Measurements from ENCODE around the gene MMP3. TPM values are rescaled to one million over a fixed set of nuclear protein-coding genes. Genes with fewer than 3 reads are reported as not detected.

The MMP3 gene
- total RNA-seq, 1 experiment from 2014 or later, result 0.05 TPM

DNA sequence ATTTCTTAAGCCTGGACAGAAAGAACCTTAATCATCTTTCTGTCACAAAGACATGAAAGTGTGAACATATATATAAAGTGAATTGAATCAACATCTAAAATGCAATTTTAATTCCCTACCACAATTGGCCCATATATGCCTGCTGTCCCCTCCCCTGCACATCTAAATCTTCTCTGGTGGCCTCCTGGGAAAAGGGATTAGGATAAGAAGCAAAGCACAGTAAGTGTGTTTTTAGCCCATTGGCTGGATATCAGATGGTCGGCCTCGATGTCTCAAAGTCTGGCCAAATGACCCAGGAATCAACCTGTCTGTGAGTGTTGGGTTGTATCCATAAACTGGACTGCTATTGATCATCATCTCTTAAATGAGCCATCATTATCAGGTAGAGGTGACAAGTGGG lies 5.8 kb downstream of the MMP3 start:
- no peak for DNase-seq (ENCODE audit: low read depth, low spot score)
- in situ Hi-C loops (cut with HindIII; ENCODE audit: low pct_unique_long_range_greater_than_20kb, low sequenced_read_pairs), result no loop called here

DNA sequence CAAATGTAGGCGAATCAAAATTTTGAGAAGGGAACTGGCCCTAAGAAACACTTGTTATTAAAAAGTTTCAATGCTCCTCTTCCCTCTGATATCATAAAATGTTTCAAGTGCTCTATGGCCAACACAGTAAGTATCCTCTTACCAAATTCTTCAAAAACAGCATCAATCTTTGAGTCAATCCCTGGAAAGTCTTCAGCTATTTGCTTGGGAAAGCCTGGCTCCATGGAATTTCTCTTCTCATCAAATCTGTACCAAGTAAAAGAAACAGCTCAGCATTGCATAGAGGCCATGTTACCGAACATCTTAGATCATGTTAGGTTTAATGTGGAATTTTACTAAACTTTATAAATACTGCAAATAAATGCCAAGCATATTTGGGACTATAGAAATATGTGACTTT lies 6.3 kb downstream of the MMP3 start:
- DNase-seq (ENCODE audit: low read depth, low spot score), result no peak
- in situ Hi-C loops (cut with HindIII; ENCODE audit: low pct_unique_long_range_greater_than_20kb, low sequenced_read_pairs), result no loop called here

DNA sequence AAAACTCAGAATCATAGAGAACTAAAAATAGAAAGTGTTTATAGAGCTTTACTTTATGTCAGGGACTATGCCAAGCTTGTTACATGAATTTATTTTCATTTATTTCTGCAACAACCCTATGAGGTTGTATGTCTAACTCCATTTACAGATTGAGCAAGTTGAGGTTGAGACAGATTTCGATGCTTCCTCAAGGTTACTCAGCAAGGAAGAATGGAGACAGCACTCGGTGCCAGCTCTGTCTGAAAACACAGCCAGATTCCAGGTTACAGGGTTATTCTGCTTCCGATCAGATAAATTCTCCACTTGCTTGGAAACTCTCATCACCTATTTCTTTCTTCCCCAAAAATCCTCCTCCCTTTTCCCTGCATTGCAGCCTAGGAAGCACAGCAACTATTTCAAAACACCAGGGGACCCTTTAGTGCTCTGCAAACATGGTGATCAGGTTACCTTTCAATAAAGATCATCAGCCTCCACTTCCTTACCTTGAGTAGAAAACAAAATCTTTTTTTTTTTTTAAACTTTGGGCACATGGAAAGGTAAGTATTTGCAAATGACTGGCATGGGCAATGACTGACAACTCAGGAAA lies 7.0 kb downstream of the MMP3 start:
- in situ Hi-C loops (cut with HindIII; ENCODE audit: low pct_unique_long_range_greater_than_20kb, low sequenced_read_pairs), result no loop called here

DNA sequence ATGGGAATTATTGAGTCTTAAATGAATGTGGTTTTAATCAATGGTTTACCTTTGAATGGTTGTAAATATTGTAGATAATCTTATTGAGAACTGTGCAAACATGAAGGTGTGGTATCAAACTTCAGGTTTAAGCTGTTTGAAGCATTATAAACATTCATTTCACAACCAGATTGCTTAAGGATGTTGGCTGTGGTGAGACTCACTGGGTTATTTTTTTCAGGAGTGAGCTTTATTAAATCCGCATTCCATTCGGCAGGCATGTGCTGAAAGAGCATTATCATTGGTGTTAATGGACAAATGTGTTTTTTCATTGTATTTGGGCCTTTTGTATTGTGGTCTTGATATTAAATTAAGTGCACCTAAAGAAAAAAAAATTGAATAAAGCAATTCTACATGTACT lies 9.7 kb downstream of the MMP3 start:
- DNase-seq (ENCODE audit: low read depth, low spot score), result no peak
- in situ Hi-C loops (cut with HindIII; ENCODE audit: low pct_unique_long_range_greater_than_20kb, low sequenced_read_pairs), result no loop called here

More for the DNA sequence above, 7.0 kb downstream of the MMP3 start:
- no peak for DNase-seq (ENCODE audit: low read depth, low spot score)

DNA sequence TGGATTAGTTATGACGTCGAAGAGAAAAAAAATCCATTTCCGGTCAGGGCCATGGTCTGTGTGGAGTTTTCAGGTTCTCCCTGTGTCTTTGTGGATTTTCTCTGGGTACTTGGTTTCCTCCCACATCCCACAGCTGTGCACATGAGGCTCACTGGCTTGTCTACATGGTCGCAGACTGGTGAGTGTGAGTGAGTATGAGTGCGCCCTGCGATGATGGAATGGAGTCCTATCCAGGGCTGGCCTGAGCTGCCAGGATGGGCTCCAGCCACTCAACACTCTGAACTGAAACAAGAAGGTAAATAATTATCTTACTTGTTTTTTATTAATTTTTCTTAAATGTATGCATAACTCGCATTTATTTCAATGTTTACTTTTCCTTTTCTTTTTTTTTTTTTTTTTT lies 10.8 kb downstream of the MMP3 start:
- DNase-seq (ENCODE audit: low read depth, low spot score), result no peak
- in situ Hi-C loops (cut with HindIII; ENCODE audit: low pct_unique_long_range_greater_than_20kb, low sequenced_read_pairs), result no loop called here

DNA sequence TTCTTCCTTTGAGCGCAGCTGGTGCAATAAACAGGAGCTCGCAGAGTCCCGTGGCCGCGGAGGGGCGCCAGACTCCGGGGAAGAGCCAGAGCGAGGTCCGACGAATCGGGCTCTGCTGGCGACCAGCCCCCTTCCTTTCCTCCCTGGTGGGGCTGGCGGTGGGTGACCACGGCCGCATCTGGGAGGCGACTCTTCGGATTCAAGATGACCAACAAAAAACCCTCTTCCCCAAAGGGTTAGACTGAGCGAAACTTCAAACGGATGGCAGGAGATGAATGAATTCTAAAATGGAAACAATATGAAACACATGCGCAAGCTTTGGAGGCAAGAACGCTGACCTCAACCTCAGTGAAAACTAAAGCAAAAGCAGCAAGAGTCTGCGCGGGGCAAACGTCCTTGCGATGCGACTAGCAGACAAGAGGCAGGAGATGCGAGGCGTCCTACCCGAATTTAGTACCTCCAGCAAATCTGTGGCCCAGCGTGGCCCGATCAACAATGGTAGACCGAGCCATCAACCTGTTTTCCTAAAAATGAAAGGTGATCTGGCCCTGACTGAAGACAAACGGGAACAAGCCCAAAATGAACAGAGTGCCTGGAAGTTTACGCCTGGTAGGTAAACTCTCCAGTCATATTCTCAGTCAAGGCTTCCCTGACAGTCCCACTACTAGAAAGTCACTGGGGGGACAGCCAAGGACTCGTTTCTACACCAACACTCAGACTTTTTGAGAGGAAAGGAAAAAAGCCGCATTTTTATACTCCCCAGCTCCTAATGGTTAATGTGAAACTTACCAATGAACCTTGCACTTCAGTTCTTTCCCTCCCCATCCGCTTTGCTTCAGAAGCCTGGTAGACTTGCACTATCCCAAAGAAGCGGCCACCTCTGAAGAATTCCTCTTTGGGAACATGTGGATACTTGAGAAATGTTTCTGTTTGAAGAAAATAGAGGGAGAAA lies 11.6 kb downstream of the MMP3 start:
- peak; percentile 47 for DNase-seq (ENCODE audit: low read depth, low spot score)
- in situ Hi-C loops (cut with HindIII; ENCODE audit: low pct_unique_long_range_greater_than_20kb, low sequenced_read_pairs), result no loop called here

DNA sequence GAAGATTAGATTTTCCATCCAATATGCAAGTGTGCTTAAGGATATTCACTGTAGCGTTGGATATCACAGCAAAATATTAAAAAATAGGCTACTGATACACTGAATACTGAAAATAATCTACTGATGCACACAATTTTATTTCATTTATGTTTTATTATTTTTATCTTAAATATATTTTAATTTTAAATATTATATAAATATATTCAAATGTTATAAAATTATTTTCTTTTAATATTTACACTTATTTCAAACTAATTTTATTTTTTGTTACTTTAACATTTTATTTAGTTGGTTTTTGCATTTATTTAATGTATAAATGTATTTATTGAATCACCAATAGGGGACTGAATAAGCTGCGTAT lies 12.3 kb downstream of the MMP3 start:
- DNase-seq (ENCODE audit: low read depth, low spot score), result no peak
- in situ Hi-C loops (cut with HindIII; ENCODE audit: low pct_unique_long_range_greater_than_20kb, low sequenced_read_pairs), result no loop called here

DNA sequence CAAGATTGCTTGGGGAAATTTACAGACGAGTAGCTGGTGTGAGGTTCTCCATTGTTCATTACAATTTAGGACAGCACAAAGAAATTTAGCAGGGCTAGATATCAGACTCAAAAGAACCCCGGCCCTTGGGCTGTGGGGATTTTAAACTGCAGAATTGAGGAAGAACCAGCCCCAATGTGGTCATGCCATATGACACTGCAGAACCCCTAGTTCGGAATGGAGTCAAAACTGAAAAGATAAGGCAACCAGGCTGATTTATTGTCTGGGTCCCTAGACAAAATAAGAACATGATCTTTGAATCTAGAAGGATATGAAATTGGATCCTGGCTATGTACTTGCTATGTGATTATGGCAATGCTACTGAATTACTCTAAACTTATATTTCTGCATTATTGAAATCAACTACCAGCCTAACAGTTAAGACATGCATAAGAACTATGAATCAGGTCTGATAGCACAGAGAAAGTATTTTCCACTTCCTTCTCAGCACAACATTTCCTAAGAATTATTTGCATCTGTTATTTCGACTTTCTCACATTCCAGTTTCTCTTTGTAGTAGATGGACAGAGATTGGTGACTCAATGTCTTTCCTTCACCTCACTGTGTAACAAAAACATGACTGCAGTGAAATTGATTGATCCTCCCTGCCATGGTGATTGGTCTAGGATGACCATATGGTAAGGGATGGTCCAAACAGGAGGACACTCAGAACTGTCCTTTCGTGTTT lies 13.2 kb downstream of the MMP3 start:
- DNase-seq (ENCODE audit: low read depth, low spot score), result no peak
- in situ Hi-C loops (cut with HindIII; ENCODE audit: low pct_unique_long_range_greater_than_20kb, low sequenced_read_pairs), result no loop called here

DNA sequence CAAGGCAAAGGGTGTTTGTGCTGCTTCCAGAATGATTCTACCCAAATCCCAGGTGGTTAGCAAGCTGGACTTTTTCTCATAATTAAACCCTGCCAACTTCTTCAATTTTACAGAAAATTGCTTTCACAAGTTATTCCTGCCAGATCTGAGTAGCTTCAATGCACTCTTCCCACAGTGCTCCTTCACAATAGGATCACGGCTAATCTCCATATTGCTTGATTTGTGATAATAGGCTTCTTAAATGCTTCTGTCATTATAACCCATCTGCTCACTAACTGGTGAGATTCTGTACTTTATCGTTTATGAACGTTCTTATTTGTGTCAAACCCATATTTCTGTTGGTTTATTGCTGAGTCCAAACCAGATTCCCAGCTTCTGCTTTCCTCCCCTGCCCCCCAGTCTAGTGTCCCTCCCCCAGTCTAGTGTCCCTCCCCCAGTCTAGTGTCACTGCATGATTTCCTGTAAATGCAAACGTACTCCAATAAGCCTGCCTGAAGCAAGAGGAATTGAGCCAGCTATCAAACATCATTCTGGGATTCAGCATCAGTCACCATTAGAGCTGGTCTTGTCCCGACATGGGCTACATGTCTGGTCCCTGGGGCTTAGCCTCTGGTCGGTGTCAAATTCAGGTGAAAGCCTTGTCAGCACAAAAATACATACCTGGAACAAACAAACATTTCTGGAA lies 14.0 kb downstream of the MMP3 start:
- in situ Hi-C loops (cut with HindIII; ENCODE audit: low pct_unique_long_range_greater_than_20kb, low sequenced_read_pairs), result no loop called here
- no peak for DNase-seq (ENCODE audit: low read depth, low spot score)

DNA sequence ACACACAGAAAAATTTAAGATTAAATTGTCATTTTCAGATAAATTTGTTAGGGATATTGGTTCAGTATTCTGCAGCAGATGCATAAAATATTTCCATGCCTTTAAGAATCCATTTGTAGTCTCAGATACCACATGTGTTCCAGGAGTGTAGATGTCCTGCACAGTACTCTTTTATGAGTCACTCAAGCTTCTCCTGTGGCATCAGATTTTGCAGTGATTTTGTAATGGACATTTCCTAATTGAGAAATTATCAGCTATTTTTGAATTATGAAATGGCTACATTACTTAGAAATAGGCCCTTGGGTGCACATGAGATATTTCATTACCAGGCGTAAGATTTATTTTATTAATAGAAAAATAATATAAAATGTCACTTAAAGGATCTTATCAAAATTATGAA lies 18.9 kb downstream of the MMP3 start:
- no peak for DNase-seq (ENCODE audit: low read depth, low spot score)
- in situ Hi-C loops (cut with HindIII; ENCODE audit: low pct_unique_long_range_greater_than_20kb, low sequenced_read_pairs), result no loop called here

DNA sequence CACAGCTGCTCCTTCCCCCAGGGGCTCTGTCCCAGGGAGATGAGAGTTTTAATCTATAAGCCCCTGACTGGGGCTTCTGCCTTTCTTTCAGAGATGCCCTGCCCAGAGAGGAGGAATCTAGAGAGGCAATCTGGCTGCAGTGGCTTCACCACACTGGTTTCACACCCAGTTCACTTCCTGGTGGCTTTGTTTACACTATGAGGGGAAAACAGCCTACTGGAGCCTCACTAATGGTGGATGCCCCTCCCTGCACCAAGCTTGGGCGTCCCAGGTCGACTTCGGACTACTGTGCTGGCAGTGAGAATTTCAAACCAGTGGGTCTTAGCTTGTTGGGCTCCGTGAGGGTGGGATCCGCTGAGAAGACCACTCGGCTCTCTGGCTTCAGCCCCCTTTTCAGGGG lies 23.9 kb downstream of the MMP3 start:
- DNase-seq (ENCODE audit: low read depth, low spot score), result no peak
- in situ Hi-C loops (cut with HindIII; ENCODE audit: low pct_unique_long_range_greater_than_20kb, low sequenced_read_pairs), result no loop called here

DNA sequence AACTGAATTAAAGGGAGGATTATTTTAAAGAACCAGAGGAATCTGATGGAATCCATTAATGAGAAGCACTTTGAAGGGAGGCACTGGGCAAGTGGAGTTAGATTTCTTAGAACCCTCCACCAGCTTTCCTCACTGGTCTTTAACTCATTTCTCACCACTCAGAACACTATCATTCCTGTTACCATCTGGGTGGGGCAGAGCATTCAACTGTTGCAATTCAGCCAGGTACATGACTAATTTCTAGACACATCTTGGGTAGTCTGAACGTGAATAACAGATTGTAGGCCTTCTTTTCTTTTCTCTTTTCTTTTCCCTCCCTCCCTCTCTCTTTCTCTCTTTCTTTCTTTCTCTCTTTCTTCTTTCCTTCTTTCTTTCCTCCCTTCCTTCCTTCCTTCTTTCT lies 29.9 kb downstream of the MMP3 start:
- no peak for DNase-seq (ENCODE audit: low read depth, low spot score)
- in situ Hi-C loops (cut with HindIII; ENCODE audit: low pct_unique_long_range_greater_than_20kb, low sequenced_read_pairs), result no loop called here

DNA sequence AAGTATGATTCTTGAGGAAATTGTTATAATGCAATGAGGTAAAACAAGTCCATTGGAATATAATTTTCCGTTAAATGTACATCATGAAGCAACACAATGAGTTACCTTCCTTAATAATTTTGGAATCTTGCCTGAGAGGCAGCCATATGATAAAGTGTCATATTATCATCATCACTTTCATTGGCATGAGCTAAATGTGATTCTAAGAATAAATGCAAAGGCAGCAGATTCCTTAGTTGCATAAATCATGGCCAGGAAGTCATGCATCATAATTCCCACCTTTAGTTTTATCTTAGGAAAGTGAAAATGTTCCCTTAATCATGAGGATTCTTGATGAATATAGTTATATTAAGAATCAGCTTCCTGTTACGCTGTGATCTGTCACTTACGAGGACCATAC lies 31.2 kb downstream of the MMP3 start:
- no peak for DNase-seq (ENCODE audit: low read depth, low spot score)
- in situ Hi-C loops (cut with HindIII; ENCODE audit: low pct_unique_long_range_greater_than_20kb, low sequenced_read_pairs), result no loop called here

DNA sequence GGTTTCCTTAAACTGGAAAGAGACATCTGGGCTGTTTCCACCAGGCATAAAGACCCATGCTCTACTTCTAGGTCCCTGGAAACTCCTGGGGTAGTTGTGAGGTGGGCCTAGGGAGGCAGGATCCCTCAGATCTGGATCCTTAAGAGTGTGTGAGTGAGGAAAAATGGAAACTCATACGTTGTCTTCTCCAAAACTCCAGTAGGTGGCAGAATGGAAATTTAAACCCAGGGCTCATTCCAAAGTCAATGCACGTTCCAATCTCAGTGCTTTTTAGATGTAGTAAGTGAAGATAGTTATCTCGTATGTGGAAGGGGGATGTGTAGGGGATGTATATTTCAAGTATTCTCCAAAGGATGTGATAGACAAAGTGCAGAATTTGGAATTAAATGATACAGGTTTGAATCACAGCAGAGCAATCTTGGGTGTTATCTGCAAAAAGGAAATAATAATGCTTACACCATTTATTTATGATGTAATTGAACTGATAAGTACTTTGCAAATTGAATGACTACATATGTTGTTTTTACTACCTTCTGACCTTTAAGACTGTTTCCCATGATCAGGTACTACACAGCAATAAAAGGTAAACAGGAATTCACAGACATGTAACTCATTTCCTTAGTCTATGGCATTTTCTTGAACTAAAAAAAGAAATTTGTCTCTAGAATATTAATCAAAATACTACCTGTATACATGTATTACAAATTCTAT lies 32.3 kb downstream of the MMP3 start:
- in situ Hi-C loops (cut with HindIII; ENCODE audit: low pct_unique_long_range_greater_than_20kb, low sequenced_read_pairs), result no loop called here
- DNase-seq (ENCODE audit: low read depth, low spot score), result peak; percentile 51

DNA sequence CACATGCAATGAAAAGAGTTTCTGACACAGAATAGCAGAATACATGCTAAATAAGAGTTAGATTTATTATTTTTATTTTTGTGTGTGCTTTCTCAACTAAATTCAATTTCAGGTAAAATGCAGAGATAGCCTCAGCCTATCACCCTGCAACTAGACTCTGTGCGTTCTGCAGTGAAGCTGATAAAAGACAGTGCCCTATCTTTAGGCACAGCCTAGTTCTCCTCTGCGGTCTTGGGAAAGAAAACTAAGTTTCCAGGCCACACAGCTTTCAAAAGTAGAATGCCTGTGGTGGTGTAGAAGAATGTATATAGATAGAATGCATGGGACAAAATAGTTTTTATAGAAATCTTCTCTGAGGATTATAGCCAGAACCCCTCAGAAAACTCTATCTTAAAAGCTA lies 33.4 kb downstream of the MMP3 start:
- DNase-seq (ENCODE audit: low read depth, low spot score), result no peak
- in situ Hi-C loops (cut with HindIII; ENCODE audit: low pct_unique_long_range_greater_than_20kb, low sequenced_read_pairs), result no loop called here

DNA sequence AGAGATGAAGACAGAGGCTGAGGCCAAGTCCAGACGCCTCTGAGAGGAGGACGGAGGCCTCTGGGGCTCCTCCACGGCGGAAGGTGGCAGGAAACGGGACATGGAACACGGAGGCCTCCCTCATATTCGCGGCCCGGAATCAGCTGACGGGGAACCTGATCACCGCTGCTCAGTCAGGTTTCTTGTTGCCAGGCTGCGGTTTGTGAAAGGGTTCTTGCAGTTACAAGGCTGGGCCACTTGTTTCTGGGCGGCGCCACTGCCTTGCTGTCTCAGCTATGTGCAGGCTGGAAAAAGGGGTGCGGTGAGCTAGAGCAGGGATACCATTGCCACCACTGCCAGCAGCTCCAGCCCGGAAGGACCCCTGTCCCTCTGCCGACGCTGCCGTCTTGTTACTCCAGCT lies 35.5 kb downstream of the MMP3 start:
- no peak for DNase-seq (ENCODE audit: low read depth, low spot score)
- in situ Hi-C loops (cut with HindIII; ENCODE audit: low pct_unique_long_range_greater_than_20kb, low sequenced_read_pairs), result no loop called here

DNA sequence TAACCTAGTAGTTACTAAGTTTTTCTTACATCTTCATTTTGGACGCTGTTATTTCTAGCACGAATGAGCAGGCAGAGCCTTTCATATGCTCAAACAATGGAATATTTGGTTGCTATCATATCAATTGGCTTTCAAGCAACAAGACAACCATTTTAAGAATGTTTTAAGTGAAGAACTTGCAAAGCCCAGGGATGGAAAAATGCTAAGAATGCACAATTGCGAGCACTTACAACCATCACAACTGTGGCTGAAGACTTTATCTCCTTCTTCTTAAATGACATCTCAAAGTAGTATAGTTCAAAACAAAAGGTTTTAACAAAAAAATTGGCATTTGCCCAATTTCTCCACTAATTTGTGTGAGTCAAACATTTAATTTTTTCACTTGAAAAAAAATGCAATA lies 37.1 kb downstream of the MMP3 start:
- in situ Hi-C loops (cut with HindIII; ENCODE audit: low pct_unique_long_range_greater_than_20kb, low sequenced_read_pairs), result no loop called here
- no peak for DNase-seq (ENCODE audit: low read depth, low spot score)

DNA sequence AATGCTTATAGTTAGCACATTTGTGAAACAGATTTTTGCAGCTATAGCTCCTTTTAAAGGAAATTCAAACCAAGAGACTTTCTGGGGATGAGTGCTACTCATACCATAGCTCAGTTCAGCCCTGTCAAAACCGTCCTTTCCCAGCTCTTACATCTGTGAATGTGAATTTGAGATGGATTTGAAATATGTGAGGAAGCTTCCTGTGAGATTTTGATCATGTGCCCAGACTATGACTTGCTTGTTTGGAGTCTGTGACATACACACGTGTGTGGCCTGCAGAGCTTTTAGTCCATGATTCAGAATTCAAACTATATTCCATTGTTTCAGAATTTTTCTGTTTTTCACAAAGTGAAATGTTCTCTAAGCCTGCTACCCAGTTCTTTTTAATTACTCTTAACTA lies 41.1 kb downstream of the MMP3 start:
- peak; percentile 6 for DNase-seq (ENCODE audit: low read depth, low spot score)
- in situ Hi-C loops (cut with HindIII; ENCODE audit: low pct_unique_long_range_greater_than_20kb, low sequenced_read_pairs), result no loop called here

Data from SK-MEL-5 (cell line).